TTC549 (cell line): Measurements from ENCODE around the gene FRAS1.

Experiments used
- FAIRE-seq: peaks from 2 replicates; lab custom pipeline; 2012; peaks lifted over from hg19 to GRCh38; lab: Jason Lieb, UNC

Gene FRAS1

GRCh38 chr4:78370631-78371372 is 313.7 kb downstream of the FRAS1 start:
- FAIRE-seq, result no peak

- FAIRE-seq, result no peak
Measured at GRCh38 chr4:78372355-78372988, 315.3 kb downstream of the FRAS1 start.

- no peak for FAIRE-seq
Measured at GRCh38 chr4:78377555-78377954, 320.4 kb downstream of the FRAS1 start.

GRCh38 chr4:78379040-78379439 is 321.9 kb downstream of the FRAS1 start:
- FAIRE-seq, result no peak

GRCh38 chr4:78379991-78380729 is 323.0 kb downstream of the FRAS1 start:
- no peak for FAIRE-seq

- FAIRE-seq, result no peak
Measured at GRCh38 chr4:78386679-78387078, 329.6 kb downstream of the FRAS1 start.

- no peak for FAIRE-seq
Measured at GRCh38 chr4:78395642-78396041, 338.5 kb downstream of the FRAS1 start.

- no peak for FAIRE-seq
Measured at GRCh38 chr4:78396613-78397291, 339.6 kb downstream of the FRAS1 start.

- no peak for FAIRE-seq
Measured at GRCh38 chr4:78397292-78397630, 340.1 kb downstream of the FRAS1 start.

- no peak for FAIRE-seq
Measured at GRCh38 chr4:78409612-78410202, 352.6 kb downstream of the FRAS1 start.

- FAIRE-seq, result no peak
Measured at GRCh38 chr4:78410225-78410624, 353.1 kb downstream of the FRAS1 start.

- no peak for FAIRE-seq
Measured at GRCh38 chr4:78410676-78411075, 353.6 kb downstream of the FRAS1 start.

- FAIRE-seq, result no peak
Measured at GRCh38 chr4:78414116-78414515, 357.0 kb downstream of the FRAS1 start.

- FAIRE-seq, result no peak
Measured at GRCh38 chr4:78417603-78418002, 360.5 kb downstream of the FRAS1 start.

- FAIRE-seq, result no peak
Measured at GRCh38 chr4:78418406-78418805, 361.3 kb downstream of the FRAS1 start.

GRCh38 chr4:78423790-78424189 is 366.7 kb downstream of the FRAS1 start:
- FAIRE-seq, result no peak

GRCh38 chr4:78424461-78424860 is 367.3 kb downstream of the FRAS1 start:
- FAIRE-seq, result no peak

- FAIRE-seq, result no peak
Measured at GRCh38 chr4:78426972-78427371, 369.8 kb downstream of the FRAS1 start.

GRCh38 chr4:78428996-78429395 is 371.9 kb downstream of the FRAS1 start:
- no peak for FAIRE-seq

GRCh38 chr4:78432896-78433295 is 375.8 kb downstream of the FRAS1 start:
- FAIRE-seq, result no peak

GRCh38 chr4:78437608-78438088 is 380.5 kb downstream of the FRAS1 start:
- no peak for FAIRE-seq

- no peak for FAIRE-seq
Measured at GRCh38 chr4:78439328-78439727, 382.2 kb downstream of the FRAS1 start.
